ENCODE results near the gene PATZ1.

DNA sequence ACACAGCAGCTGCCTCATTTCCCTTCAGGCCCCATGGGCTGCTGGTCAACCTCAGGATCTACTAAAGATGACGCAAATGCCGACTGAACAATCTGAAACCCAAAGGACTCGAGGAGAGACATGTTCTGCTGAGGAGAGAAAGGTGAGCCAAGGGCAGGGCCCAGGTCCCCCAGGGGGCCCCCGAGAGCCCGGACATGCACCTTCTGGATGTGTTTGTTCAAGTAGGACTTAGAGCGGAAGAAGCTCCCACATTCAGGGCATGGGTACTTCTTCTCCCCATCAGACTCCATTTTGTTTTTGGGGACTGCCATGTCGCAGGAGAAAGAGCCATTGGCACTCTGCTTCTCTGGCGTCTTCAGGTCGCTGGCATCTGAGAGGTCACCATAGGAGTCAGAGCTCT, 19.3 kb downstream of the PATZ1 start:
- TF ChIP-seq POLR2A (IDR thresholded peaks at IDR 0.05; ENCODE audit: low read length) = no peak
- no peak for TF ChIP-seq GATA1 (IDR thresholded peaks at IDR 0.05; ENCODE audit: low read depth, low read length)

Measured in erythroblast (primary cell).